HG03103 (cell line): ENCODE measurements around the gene SNCAIP.

Experiments used
- ATAC-seq: cut with Tn5 transposase; IDR thresholded peaks from one replicate; pipeline ENCODE4 v1.9.1; 2021; ENCODE audit warnings: low read depth; ENCODE audit not compliant: unreplicated experiment

SNCAIP gene

GRCh38 chr5:122454541-122454940 lies 142.5 kb downstream of the SNCAIP start:
- ATAC-seq = no peak

DNA sequence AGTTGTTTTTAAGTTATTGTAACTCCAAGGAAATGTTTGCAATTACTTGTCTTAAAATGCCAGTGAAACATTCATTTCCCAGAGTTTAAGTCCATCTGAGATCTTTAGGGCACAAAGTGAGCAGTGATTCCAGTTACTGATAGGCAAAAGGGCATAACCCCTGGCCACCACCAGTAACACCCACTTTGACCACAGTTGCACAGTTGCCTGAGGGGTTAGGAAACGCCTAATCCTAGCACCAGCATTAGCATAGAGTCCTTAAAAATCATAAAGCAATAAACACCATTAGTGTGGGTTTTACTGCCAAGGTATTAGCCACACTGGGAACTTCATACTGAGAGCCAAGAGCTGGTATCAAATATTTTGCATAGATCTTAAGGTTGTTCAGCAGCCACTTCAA lies 143.9 kb downstream of the SNCAIP start:
- no peak for ATAC-seq

GRCh38 chr5:122457178-122457826 lies 145.3 kb downstream of the SNCAIP start:
- ATAC-seq = no peak

- peak; percentile 70 for ATAC-seq
These were observed 146.3 kb downstream of the SNCAIP start for GRCh38 chr5:122458278-122458872.

DNA sequence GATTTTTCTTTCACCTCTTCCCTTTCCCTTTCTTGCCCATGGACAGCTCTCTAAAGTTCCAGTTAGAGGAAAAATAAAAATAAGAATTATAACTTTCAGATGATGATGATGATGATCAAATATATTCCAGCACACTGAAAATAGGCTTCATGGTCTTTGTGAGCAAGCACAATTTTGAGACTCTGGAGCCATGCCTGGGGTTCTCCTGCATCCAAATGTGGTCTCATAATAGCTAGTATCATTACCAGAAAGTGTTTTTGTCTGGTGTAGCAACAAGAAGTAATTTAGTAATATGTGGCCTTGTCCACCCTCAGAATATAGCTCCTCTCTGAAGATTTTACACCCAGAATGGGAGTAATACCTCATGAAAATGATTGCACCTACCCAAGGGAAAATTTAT lies 150.4 kb downstream of the SNCAIP start:
- no peak for ATAC-seq

GRCh38 chr5:122463221-122463620 lies 151.2 kb downstream of the SNCAIP start:
- peak; percentile 67 for ATAC-seq

DNA sequence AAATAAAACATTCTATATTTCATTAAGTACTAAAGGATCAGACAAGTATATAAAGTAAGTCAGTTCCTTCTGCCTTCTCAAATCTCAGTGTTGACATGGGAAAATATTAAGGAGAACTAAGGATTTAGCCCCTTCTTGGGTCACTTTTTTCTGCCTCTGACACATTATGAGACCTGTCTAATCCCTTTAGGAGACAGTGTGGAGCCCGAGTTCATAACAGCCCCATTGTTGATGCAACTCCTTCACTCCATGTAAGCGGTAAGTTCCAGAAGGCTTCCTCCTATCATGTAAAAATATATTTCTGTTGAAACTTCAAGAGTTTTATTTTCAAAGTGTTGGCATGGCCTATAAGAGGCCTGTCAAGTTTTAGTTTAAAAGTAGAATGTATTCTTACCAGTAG lies 152.2 kb downstream of the SNCAIP start:
- ATAC-seq = no peak

DNA sequence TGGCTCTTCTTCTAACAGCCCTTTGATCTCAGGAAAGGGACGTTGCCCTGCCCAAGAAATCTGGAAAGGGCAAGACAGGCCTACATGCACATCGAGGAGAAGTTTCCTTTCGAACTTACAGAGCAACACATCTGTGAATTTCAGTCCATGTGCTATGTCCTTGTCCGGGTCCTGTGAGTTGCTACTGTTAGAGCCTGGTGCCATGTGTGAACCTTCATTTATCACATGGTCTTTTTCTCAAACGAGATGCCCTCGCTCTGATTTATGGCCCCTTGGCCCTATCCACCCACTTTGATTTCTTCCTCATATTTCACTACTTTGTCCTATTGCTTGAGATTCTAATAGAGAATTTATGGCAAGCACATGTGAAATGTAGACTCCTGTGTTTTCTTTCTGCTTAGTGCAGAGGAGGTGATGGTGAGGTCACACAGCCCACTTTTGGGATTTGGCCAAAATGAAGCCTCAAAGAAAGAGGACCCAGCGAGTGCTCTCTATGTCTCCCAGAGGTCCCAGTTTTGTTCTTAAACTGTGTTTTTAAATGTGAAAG lies 153.1 kb downstream of the SNCAIP start:
- no peak for ATAC-seq

- ATAC-seq = no peak
These were observed 154.0 kb downstream of the SNCAIP start for GRCh38 chr5:122465994-122466393.

DNA sequence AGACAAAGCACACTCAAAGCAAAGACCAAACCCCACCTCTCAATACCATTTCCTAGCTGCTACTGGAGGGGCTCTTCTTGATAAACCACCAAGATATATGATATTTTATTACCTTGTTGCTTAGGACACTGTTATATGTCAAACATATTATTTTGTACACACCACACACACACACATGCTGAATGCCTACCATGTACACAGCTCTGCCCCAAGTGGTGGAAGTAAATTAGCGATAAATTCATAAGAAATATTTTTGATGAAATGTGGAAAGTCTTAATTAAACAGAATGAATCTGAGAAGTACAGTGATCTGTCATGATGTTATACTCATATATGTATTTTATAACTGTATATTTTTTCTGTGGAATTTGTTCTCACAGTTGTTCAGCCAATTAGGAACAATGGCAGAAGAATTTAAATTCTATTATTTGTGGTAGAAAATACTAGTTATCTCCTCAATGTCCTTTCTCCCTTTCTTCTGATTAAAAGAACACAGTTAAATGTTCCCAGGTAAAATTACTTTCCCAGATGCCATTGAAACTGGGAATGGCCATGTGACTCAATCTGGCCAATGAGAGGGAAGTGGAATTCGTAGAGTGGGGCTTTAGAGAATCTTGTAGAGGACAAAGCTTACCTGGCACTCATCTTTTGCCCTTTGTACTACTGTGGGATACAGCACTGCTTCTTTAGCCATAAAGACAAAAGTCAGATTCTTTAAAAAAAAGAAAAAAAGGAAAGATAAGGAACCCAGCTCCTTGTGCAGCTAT lies 156.5 kb downstream of the SNCAIP start:
- no peak for ATAC-seq

DNA sequence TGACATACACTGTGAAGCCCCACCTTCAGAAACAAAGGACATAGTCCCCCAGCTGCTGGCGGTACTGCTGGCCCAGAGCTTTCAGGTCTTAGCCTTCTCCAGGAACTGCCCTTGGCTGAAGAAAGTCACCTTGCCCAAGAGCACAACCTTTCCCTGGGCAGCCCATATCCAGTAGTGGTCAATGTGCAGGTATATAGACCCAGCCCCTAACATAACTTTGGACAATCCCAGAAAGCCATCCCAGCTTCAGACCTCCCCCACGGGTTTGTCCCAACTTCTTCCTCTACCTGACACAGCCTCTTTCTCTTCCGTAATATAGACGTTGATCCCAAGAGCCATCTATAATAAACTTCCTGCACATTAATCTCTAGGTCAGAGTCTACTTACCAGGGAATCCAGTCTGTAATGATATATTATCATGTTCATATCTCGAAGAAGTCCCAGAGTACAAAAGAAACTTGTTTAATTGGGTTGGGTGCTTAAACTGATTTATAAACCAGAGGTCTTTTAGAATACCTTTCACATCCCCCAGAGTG lies 157.4 kb downstream of the SNCAIP start:
- no peak for ATAC-seq

DNA sequence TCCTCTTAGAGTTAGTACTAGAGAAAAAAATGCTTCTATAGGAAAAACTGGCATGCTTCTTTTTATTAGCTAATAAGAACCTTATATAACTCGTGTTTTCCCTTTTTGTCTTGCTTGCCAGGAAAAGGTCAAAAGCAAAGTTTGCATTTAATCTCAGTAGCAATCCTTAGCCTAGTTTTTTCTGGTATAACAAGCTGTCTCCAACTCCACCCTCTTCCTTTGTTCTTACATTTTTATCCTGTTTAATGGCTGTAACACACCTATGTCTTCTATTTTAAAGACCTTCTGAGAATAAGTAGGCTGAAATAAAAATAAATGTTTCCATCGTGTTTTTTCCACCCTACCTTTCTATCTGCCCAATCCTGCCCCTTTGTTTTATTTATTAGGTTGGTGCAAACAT lies 158.3 kb downstream of the SNCAIP start:
- ATAC-seq = no peak

- ATAC-seq = no peak
These were observed 159.2 kb downstream of the SNCAIP start for GRCh38 chr5:122471031-122471751.

- no peak for ATAC-seq
These were observed 159.7 kb downstream of the SNCAIP start for GRCh38 chr5:122471752-122472061.

DNA sequence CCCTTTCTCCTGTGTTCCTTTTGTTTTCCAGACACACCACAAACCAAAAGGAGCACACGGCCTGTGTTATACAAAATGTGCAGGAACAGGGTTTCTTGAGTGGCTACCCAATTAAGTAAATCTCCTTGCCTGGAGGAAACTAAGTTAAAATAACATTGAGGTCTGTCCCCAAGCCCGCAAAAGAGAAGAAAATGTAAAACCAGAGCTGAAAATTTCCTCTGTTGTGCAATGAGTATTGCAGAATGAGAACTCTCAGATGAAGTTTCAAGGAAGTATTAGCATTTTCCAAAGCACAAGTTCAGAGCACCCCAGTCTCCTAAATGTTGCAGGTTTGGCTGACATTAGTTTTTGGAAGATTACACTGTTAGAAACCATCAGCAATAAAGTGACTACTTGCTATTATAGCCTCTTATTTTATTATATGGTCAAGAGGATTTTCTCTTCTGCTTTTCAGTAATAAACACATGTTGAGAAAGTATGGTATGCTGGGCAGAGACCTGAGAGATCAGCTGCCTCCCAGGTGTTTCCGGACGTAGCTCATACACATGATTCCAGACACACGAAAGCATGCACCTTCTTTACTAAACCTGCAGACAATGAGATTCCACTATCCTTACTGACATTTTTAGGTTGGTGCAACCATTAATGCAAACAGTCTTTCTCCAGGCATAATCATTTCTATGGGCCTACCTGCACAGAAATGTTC lies 161.3 kb downstream of the SNCAIP start:
- no peak for ATAC-seq

DNA sequence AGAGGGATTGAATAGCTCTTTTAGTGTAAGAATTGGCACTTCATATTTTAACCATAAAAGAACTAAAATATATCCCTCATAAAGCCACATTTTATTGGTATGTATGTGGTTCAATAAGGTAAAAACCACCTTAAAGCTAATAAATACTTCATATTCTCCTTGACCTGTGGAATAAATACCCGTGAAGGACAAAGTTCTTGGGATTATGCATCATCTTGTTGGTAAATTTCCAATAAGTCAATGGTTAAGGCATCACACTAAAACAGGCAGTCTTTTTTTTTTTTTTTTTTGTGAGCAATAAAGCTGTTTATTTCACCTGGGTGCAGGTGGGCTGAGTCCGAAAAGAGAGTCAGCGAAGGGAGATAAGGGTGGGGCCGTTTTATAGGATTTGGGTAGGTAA lies 161.9 kb downstream of the SNCAIP start:
- ATAC-seq = no peak

GRCh38 chr5:122478741-122479442 lies 166.9 kb downstream of the SNCAIP start:
- ATAC-seq = no peak

DNA sequence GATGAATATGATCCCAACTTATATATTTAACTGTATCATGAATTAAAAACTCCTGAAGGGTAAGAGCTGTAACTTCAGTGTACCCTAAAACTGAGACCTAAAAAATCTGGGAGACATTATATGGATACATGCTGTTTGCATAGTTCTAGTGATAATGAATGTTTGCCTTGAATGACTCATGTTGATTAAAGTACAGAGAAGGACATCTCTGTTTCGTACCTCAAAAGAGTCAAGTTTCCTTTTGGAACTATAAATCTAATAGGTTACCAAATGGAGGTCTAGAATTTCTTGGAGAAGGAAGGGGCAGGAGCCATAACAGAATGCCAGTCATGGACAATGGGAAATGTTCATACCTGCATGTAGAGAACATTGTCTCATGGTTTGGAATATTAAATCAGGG lies 168.1 kb downstream of the SNCAIP start:
- no peak for ATAC-seq

DNA sequence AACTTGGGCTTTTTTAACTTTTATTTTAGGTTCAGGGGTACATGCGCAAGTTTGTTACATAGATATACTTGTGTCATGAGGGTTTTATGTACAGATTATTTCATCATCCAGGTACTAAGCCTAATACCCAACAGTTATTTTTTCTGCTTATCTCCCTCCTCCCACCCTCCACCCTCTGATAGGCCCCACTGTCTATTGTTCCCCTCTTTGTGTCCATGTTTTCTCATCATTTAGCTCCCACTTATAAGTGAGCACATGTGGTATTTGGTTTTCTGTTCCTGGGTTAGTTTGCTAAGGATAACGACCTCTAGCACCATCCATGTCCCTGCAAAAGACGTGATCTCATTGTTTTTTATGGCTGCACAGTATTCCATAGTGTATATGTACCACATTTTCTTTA lies 172.1 kb downstream of the SNCAIP start:
- no peak for ATAC-seq

GRCh38 chr5:122485226-122485625 lies 173.2 kb downstream of the SNCAIP start:
- no peak for ATAC-seq
